Loucy (cell line): ENCODE data around the gene FAM168A.

Experiments
- H2AFZ ChIP-seq: fragments of 200-600 bp; sonication (generic); 2 replicates; pipeline ENCODE4 v1.6.0; 2016; ENCODE audit warnings: antibody characterized with exemption, mild to moderate bottlenecking, low read length, moderate library complexity
- H3F3A ChIP-seq: fragments of 200-600 bp; 2 replicates; pipeline ENCODE4 v1.6.0; 2016; ENCODE audit warnings: antibody characterized with exemption, low read depth, mild to moderate bottlenecking
- H3K27me3 ChIP-seq: fragments of 200-600 bp; sonication (generic); 2 replicates; pipeline ENCODE4 v1.6.1; 2014; ENCODE audit warnings: low read length, mild to moderate bottlenecking; ENCODE audit not compliant: insufficient read depth, poor library complexity, severe bottlenecking
- H3K36me3 ChIP-seq: fragments of 200-600 bp; sonication (generic); 2 replicates; pipeline ENCODE4 v1.6.1; 2016; ENCODE audit warnings: low read length; ENCODE audit not compliant: insufficient read depth
- H3K4me1 ChIP-seq: fragments of 200-600 bp; sonication (generic); 2 replicates; pipeline ENCODE4 v1.5.1; 2014; ENCODE audit warnings: low read length, mild to moderate bottlenecking; ENCODE audit not compliant: insufficient read depth, poor library complexity, severe bottlenecking
- H3K4me2 ChIP-seq: fragments of 200-600 bp; sonication (generic); 2 replicates; pipeline ENCODE4 v1.6.0; 2014; ENCODE audit warnings: antibody characterized with exemption, low read length, low read depth, mild to moderate bottlenecking; ENCODE audit not compliant: poor library complexity, severe bottlenecking
- H3K4me3 ChIP-seq: fragments of 200-600 bp; sonication (generic); 2 replicates; pipeline ENCODE4 v1.5.1; 2014; ENCODE audit warnings: low read length, mild to moderate bottlenecking, mixed read lengths; ENCODE audit not compliant: poor library complexity, severe bottlenecking
- H3K79me2 ChIP-seq: fragments of 200-600 bp; sonication (generic); 2 replicates; pipeline ENCODE4 v1.6.1; 2014; ENCODE audit warnings: low read length; ENCODE audit not compliant: insufficient read depth
- H3K9ac ChIP-seq: fragments of 200-600 bp; sonication (generic); 2 replicates; pipeline ENCODE4 v1.6.0; 2014; ENCODE audit warnings: mild to moderate bottlenecking, low read depth, low read length, moderate library complexity; ENCODE audit not compliant: poor library complexity, severe bottlenecking
- H3K9me2 ChIP-seq: fragments of 200-600 bp; sonication (generic); replicated peaks from 2 replicates; pipeline ENCODE4 v1.6.1; 2016; ENCODE audit warnings: low read depth, low read length, mixed read lengths
- H3K9me3 ChIP-seq: fragments of 200-600 bp; sonication (generic); 2 replicates; pipeline ENCODE4 v1.6.1; 2014; ENCODE audit warnings: mild to moderate bottlenecking, antibody characterized with exemption, low read length, low read depth; ENCODE audit not compliant: insufficient read depth
- H4K20me1 ChIP-seq: fragments of 200-600 bp; sonication (generic); 2 replicates; pipeline ENCODE4 v1.6.0; 2014; ENCODE audit warnings: antibody characterized with exemption, low read length, mild to moderate bottlenecking; ENCODE audit not compliant: insufficient read depth, poor library complexity, severe bottlenecking
- CTCF ChIP-seq: fragments of 200-600 bp; sonication (generic); conservative IDR thresholded peaks from 2 replicates; pipeline ENCODE4 v1.5.1; 2014; ENCODE audit warnings: mild to moderate bottlenecking, antibody characterized with exemption, low read length
- EZH2phosphoT487 ChIP-seq: fragments of 200-600 bp; IDR thresholded peaks from 2 replicates; pipeline ENCODE4 v1.6.1; 2018; ENCODE audit warnings: antibody characterized with exemption, mild to moderate bottlenecking, moderate library complexity, borderline replicate concordance

Gene FAM168A

GRCh38 chr11:73399159-73399590, 198.7 kb downstream of the FAM168A start:
- Histone ChIP-seq H3K9me3 (no peaks in the 10 kb centered on the region), H3K9ac (no peak overlapping the region), H2AFZ (no peak overlapping the region), H3K27me3 (no peaks in the 10 kb centered on the region), H3K36me3 (peaks cover 35% of the 10 kb centered on the region; the same call in 1 of the 2 replicates), H3K4me1 (peaks cover 3% of the 10 kb centered on the region), H3K4me2 (no peak overlapping the region), H3K4me3 (no peak overlapping the region), H3F3A (no peaks in the 10 kb centered on the region), H4K20me1 (no peaks in the 10 kb centered on the region), H3K79me2 (no peaks in the 10 kb centered on the region), H3K9me2 (no peaks in the 10 kb centered on the region)
- no peak for TF ChIP-seq CTCF
- no peak for TF ChIP-seq EZH2phosphoT487

GRCh38 chr11:73398721-73399120, 199.2 kb downstream of the FAM168A start:
- no peak overlapping the region for H3K9ac ChIP-seq
- H3K79me2 ChIP-seq, result no peaks in the 10 kb centered on the region
- no peaks in the 10 kb centered on the region for H3K9me3 ChIP-seq
- no peaks in the 10 kb centered on the region for H3K9me2 ChIP-seq
- H3K4me2 ChIP-seq, result no peak overlapping the region
- H3K4me1 ChIP-seq, result peaks cover 3% of the 10 kb centered on the region
- no peaks in the 10 kb centered on the region for H3F3A ChIP-seq
- no peaks in the 10 kb centered on the region for H3K27me3 ChIP-seq
- no peaks in the 10 kb centered on the region for H4K20me1 ChIP-seq
- H3K4me3 ChIP-seq, result no peak overlapping the region
- TF ChIP-seq EZH2phosphoT487 (no peak), CTCF (no peak)
- H3K36me3 ChIP-seq, result peaks cover 40% of the 10 kb centered on the region; the same call in 1 of the 2 replicates
- H2AFZ ChIP-seq, result no peak overlapping the region

DNA sequence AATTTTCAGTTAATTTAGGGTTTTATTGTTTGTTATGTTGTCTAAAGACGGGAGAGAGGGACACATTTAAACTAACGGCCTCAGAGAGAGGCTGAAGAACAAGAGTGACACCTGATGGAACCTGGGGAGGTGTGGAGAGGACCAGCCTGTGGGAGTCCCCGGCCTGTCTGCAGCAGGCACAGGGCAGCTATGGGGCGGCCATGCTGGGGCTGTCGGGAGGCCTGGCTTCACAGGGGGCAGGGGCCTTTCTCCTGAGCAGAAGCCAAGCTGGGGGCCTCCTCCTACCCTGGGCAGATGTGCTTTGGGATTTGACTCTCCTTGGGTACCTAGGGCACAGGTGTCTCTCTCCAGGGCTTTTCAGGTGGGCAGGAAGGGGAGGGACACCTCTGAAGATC, 199.8 kb downstream of the FAM168A start:
- H3K4me3 ChIP-seq, result no peak overlapping the region
- no peak for TF ChIP-seq EZH2phosphoT487
- TF ChIP-seq CTCF, result no peak
- peaks cover 3% of the 10 kb centered on the region for H3K4me1 ChIP-seq
- H3K4me2 ChIP-seq, result no peak overlapping the region
- peaks cover 44% of the 10 kb centered on the region; the same call in 1 of the 2 replicates for H3K36me3 ChIP-seq
- H4K20me1 ChIP-seq, result no peaks in the 10 kb centered on the region
- H2AFZ ChIP-seq, result no peak overlapping the region
- H3K9me2 ChIP-seq, result no peaks in the 10 kb centered on the region
- no peaks in the 10 kb centered on the region for H3K27me3 ChIP-seq
- no peaks in the 10 kb centered on the region for H3K79me2 ChIP-seq
- H3K9me3 ChIP-seq, result no peaks in the 10 kb centered on the region
- no peaks in the 10 kb centered on the region for H3F3A ChIP-seq
- H3K9ac ChIP-seq, result no peak overlapping the region
